Placental epithelial cell (primary cell): ENCODE measurements around the gene RBM33. TPM values are rescaled to one million over a fixed set of nuclear protein-coding genes. Genes with fewer than 3 reads are reported as not detected.

Experiments used
- total RNA-seq: library from RNA; depleted of rRNA; stranded (reverse); fragments of >200 nt; gene quantifications from 2 replicates; pipeline ENCODE4 v1.2.3, GENCODE V29; 2012

The RBM33 gene, protein sequence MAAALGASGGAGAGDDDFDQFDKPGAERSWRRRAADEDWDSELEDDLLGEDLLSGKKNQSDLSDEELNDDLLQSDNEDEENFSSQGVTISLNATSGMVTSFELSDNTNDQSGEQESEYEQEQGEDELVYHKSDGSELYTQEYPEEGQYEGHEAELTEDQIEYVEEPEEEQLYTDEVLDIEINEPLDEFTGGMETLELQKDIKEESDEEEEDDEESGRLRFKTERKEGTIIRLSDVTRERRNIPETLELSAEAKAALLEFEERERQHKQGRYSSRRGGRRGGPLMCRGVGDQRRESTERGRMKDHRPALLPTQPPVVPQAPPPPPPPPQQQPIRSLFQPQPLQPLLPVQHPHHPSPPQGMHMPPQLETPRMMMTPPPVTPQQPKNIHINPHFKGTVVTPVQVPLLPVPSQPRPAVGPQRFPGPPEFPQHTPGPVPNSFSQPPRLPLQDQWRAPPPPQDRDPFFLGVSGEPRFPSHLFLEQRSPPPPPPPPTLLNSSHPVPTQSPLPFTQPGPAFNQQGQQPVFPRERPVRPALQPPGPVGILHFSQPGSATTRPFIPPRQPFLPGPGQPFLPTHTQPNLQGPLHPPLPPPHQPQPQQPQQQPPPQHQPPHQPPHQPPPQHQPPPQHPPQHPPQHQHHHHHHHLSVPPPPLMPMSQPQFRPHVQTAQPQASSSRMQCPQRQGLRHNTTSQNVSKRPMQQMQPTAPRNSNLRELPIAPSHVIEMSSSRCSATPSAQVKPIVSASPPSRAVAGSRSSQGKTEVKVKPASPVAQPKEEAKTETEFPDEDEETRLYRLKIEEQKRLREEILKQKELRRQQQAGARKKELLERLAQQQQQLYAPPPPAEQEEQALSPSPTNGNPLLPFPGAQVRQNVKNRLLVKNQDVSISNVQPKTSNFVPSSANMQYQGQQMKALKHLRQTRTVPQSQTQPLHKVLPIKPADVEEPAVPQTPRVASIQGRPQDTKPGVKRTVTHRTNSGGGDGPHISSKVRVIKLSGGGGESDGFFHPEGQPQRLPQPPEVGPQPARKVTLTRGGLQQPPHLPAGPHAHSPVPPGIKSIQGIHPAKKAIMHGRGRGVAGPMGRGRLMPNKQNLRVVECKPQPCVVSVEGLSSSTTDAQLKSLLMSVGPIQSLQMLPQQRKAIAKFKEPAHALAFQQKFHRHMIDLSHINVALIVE
- total RNA-seq, result 26.0 and 32.6 TPM in 2 replicates

DNA sequence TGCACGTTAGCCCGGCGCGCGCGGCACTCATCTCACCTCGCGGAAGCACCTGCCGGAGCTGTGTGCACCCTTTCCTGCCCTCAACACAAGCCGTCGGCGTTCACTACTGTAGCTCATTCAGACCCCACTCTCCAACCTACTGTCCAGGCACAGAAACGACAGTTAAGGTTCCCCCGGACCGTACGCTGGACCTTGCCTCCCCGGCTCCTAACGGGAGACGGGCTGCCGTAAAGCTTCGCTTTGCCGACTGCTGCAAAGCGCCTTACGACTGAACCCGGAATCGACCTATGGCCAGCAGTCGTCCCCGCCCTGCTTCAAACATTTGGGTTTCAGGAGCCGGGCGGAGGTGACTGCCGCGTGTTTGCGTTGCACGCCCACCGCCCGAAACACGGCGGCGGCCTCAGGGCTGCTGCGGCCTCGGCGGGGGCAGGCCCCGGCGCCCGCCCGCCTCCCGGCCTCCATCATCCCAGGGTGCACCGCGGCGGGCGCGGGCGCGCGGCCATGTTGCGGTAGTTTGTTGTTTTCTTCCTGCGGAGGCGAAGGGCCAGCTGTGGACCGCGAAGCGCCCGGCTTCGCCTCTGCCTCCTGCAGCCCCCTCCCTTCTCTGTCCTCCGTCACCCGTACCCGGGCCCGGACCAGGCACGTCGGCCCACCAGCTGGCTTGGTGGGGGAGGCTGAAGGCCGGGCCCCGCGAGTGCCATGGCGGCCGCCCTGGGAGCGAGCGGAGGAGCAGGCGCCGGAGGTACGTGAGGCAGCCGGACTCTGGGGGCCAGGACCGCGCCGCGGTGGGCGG lies at the start of gene RBM33:
RBM33 (plus strand) TSS at position 484 of the 793 bp plus-strand sequence; CDS start at position 700, 216 bp downstream.

DNA sequence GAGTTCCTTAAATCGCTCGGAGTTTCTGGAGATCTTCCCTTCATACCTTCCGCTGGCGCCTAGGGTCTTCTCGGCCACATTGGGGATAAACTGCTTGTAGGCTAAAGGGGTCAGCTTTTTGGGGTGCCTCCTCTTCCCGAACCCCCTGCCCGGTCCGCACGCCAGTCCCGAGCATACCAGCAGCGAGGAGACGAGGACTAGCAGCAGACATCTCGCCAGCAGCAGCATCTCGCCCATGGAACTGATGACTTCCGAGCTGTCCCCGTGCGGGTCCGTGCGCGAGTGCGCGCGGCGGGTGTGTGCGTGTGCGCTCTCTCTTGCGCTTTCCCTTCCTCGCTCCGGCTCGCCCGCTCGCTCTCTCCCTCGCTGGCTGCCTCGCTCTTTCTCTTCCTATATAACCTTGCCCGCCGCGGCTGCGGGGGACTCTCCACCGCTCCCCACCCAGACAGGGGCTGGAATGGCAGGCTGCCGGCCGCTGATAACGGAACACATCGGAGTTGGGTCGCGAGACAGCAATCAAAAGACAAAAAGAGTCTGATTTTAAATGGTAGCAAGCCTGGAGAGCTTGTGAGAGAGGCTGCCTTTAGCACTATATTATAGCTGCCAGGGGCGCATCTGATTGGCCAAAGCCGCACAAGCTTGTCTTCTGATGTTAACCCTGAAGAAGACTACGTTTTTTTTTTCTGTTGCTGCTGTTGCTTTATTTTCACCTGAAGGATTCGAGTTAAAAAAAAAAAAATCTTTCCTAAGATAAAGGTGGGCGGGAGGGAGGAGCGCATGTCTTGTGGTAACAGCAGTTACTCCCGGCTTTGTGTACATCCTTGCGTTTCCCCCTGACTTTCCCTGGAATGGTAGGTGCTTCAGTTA lies 167.7 kb downstream of the RBM33 start, which contains the start of gene SHH:
SHH (minus strand) TSS at position 569 of the 867 bp plus-strand sequence; CDS start at position 228, 341 bp downstream.

Other genes starting within 250 kb of the RBM33 start
- not detected in 2 replicates for gene EN2, start 186.5 kb upstream of the RBM33 start, total RNA-seq
- gene CNPY1, start 98.1 kb upstream of the RBM33 start, total RNA-seq, result not detected in 2 replicates
- not detected in 2 replicates for gene SHH, start 167.8 kb downstream of the RBM33 start, total RNA-seq